Measurements from ENCODE around the gene HHIPL1. TPM values are rescaled to one million over a fixed set of nuclear protein-coding genes. Genes with fewer than 3 reads are reported as not detected.

Gene HHIPL1
- total RNA-seq, 1 experiment from 2014 or later = 2.1 TPM

- TF ChIP-seq SIN3A (IDR thresholded peaks at IDR 0.05; ENCODE audit: borderline replicate concordance, insufficient read depth, low read depth, low read length) = no peak
- no peak for TF ChIP-seq CTCF (IDR thresholded peaks at IDR 0.05)
- no peak for TF ChIP-seq POLR2AphosphoS5 (IDR thresholded peaks at IDR 0.05; ENCODE audit: low read depth, low read length)
- TF ChIP-seq, protein P1, sequence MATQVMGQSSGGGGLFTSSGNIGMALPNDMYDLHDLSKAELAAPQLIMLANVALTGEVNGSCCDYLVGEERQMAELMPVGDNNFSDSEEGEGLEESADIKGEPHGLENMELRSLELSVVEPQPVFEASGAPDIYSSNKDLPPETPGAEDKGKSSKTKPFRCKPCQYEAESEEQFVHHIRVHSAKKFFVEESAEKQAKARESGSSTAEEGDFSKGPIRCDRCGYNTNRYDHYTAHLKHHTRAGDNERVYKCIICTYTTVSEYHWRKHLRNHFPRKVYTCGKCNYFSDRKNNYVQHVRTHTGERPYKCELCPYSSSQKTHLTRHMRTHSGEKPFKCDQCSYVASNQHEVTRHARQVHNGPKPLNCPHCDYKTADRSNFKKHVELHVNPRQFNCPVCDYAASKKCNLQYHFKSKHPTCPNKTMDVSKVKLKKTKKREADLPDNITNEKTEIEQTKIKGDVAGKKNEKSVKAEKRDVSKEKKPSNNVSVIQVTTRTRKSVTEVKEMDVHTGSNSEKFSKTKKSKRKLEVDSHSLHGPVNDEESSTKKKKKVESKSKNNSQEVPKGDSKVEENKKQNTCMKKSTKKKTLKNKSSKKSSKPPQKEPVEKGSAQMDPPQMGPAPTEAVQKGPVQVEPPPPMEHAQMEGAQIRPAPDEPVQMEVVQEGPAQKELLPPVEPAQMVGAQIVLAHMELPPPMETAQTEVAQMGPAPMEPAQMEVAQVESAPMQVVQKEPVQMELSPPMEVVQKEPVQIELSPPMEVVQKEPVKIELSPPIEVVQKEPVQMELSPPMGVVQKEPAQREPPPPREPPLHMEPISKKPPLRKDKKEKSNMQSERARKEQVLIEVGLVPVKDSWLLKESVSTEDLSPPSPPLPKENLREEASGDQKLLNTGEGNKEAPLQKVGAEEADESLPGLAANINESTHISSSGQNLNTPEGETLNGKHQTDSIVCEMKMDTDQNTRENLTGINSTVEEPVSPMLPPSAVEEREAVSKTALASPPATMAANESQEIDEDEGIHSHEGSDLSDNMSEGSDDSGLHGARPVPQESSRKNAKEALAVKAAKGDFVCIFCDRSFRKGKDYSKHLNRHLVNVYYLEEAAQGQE (IDR thresholded peaks at IDR 0.05; ENCODE audit: insufficient read depth in 1 of 2, low read depth in 2 of 2, low read length in 1 of 2) = no peak
- no peak for TF ChIP-seq TCF7L2 (IDR thresholded peaks at IDR 0.05; ENCODE audit: low read depth, low read length)
- in situ Hi-C loops (cut with HindIII; ENCODE audit: low pct_unique_long_range_greater_than_20kb, low sequenced_read_pairs) (no loop called here), intact Hi-C loops (cut with micrococcal nuclease; ENCODE audit: unreplicated experiment) (no loop called here)
- Histone ChIP-seq H3K9me3 (ENCODE audit: control insufficient read depth, insufficient read depth, low read depth, low read length) (no peaks in the 10 kb centered on the region), H3K4me1 (ENCODE audit: control insufficient read depth, insufficient read depth, low read length) (no peaks in the 10 kb centered on the region), H3K36me3 (ENCODE audit: control insufficient read depth, insufficient read depth, low read length) (no peaks in the 10 kb centered on the region), H3K4me3 (ENCODE audit: low read depth in 2 of 2, low read length in 2 of 2) (no peak overlapping the region), H3K27ac (ENCODE audit: low read length) (no peak overlapping the region), H3K27me3 (ENCODE audit: control insufficient read depth, insufficient read depth, low read length) (no peaks in the 10 kb centered on the region)
- BruUV-seq (replicated peaks) = no TSS peak
- DNase-seq (ENCODE audit: low read depth, low spot score) = no peak
- CTCF ChIA-PET = no interaction called here
- POLR2A ChIA-PET = no interaction called here
- ATAC-seq = no peak
Measured at GRCh38 chr14:99702115-99702514, 57.2 kb downstream of the HHIPL1 start.

- no TSS peak for BruUV-seq (replicated peaks)
- ATAC-seq = no peak
- no peaks in the 10 kb centered on the region for H3K9me3 ChIP-seq (ENCODE audit: control insufficient read depth, insufficient read depth, low read depth, low read length)
- no peak overlapping the region for H3K4me3 ChIP-seq (ENCODE audit: low read depth in 2 of 2, low read length in 2 of 2)
- CTCF ChIA-PET = no interaction called here
- intact Hi-C loops (cut with micrococcal nuclease; ENCODE audit: unreplicated experiment) = no loop called here
- POLR2A ChIA-PET = no interaction called here
- no peaks in the 10 kb centered on the region for H3K36me3 ChIP-seq (ENCODE audit: control insufficient read depth, insufficient read depth, low read length)
- no peak overlapping the region for H3K27ac ChIP-seq (ENCODE audit: low read length)
- no peak for DNase-seq (ENCODE audit: low read depth, low spot score)
- H3K27me3 ChIP-seq (ENCODE audit: control insufficient read depth, insufficient read depth, low read length) = no peaks in the 10 kb centered on the region
- TF ChIP-seq, protein P1 (IDR thresholded peaks at IDR 0.05; ENCODE audit: insufficient read depth in 1 of 2, low read depth in 2 of 2, low read length in 1 of 2) = no peak
- TF ChIP-seq TCF7L2 (IDR thresholded peaks at IDR 0.05; ENCODE audit: low read depth, low read length) (no peak), POLR2AphosphoS5 (IDR thresholded peaks at IDR 0.05; ENCODE audit: low read depth, low read length) (no peak), SIN3A (IDR thresholded peaks at IDR 0.05; ENCODE audit: borderline replicate concordance, insufficient read depth, low read depth, low read length) (no peak), CTCF (IDR thresholded peaks at IDR 0.05) (no peak)
- no peaks in the 10 kb centered on the region for H3K4me1 ChIP-seq (ENCODE audit: control insufficient read depth, insufficient read depth, low read length)
- in situ Hi-C loops (cut with HindIII; ENCODE audit: low pct_unique_long_range_greater_than_20kb, low sequenced_read_pairs) = no loop called here
Measured at GRCh38 chr14:99703381-99703780, 58.5 kb downstream of the HHIPL1 start.
